ENCODE measurements around the gene FYB1. TPM values are rescaled to one million over a fixed set of nuclear protein-coding genes. Genes with fewer than 3 reads are reported as not detected.

Gene FYB1
- total and polyA plus RNA-seq, 2 of the 8 experiments (the other 6 are each of a cell fraction or from before 2014, with no cell fraction given): not detected

GRCh38 chr5:39213447-39214207 lies 5.7 kb downstream of the FYB1 start:
- H3K27me3 ChIP-seq (replicated peaks in 1 of 4; ENCODE audit: control insufficient read depth in 3 of 4, extremely low read depth in 1 of 4, insufficient read depth in 3 of 4, low read length in 3 of 4): no peaks in the 10 kb centered on the region
- H3K9ac ChIP-seq (replicated peaks in 1 of 4; ENCODE audit: extremely low read depth in 1 of 4, low read depth in 3 of 4, low read length in 3 of 4): no peak overlapping the region
- H2AK5ac ChIP-seq (ENCODE audit: low read depth, low read length): no peak overlapping the region
- no peak overlapping the region for H2BK120ac ChIP-seq (replicated peaks; ENCODE audit: low read depth, low read length)
- no peak overlapping the region for H2BK5ac ChIP-seq (ENCODE audit: low read depth, low read length)
- no peak overlapping the region for H3K14ac ChIP-seq (ENCODE audit: insufficient read length)
- H3K79me1 ChIP-seq (ENCODE audit: low read depth, low read length): no peaks in the 10 kb centered on the region
- 89% methylated on average over 6 of the region's 6 CpGs; no CpG with 5 or more reads in 1 of the 2 experiments for WGBS, 2 experiments (ENCODE audit: extremely low coverage in 1 of 2, insufficient coverage in 1 of 2, insufficient read length in 1 of 2, insufficient replicate concordance in 2 of 2, low coverage in 1 of 2, low lambda C conversion rate in 2 of 2, missing lambda C conversion rate in 1 of 2)
- no peak overlapping the region for H4K8ac ChIP-seq (ENCODE audit: extremely low read depth, insufficient read depth, low read length)
- no peak overlapping the region for H2BK12ac ChIP-seq (ENCODE audit: low read depth, low read length)
- H2BK20ac ChIP-seq (ENCODE audit: low read length): no peak overlapping the region
- POLR2A ChIA-PET (ENCODE audit: partially characterized antibody): no interaction called here
- H3K9me3 ChIP-seq (ENCODE audit: insufficient read depth in 2 of 2, low read depth in 1 of 2, low read length in 1 of 2): no peaks in the 10 kb centered on the region
- DNase-seq (ENCODE audit: low read depth in 1 of 2, low spot score in 2 of 2) (no peak), FAIRE-seq (no peak)
- H3K4me3 ChIP-seq (ENCODE audit: extremely low read depth in 1 of 4, insufficient read depth in 2 of 4, low read depth in 3 of 4, low read length in 4 of 4): no peak overlapping the region
- no peaks in the 10 kb centered on the region for H4K20me1 ChIP-seq (replicated peaks in 1 of 2; ENCODE audit: control insufficient read depth in 1 of 2, insufficient read depth in 2 of 2, low read length in 2 of 2)
- H3K4me1 ChIP-seq (replicated peaks in 1 of 4; ENCODE audit: control insufficient read depth in 3 of 4, insufficient read depth in 4 of 4, low read length in 3 of 4): peaks cover 0 to 2% (median 0%) of the 10 kb centered on the region in 4 experiments; a peak in 2 of 7 replicates
- TF ChIP-seq BRCA1 (IDR thresholded peaks at IDR 0.05; ENCODE audit: low read depth, low read length) (no peak), CEBPB (IDR thresholded peaks at IDR 0.05; ENCODE audit: low read depth, low read length) (no peak), E2F6 (IDR thresholded peaks at IDR 0.05) (no peak), JUN (IDR thresholded peaks at IDR 0.05; ENCODE audit: low read depth, low read length) (no peak), BACH1 (IDR thresholded peaks at IDR 0.05; ENCODE audit: low read length) (no peak), RBBP5 (IDR thresholded peaks at IDR 0.05; ENCODE audit: borderline replicate concordance, low read depth, low read length) (no peak), PHF8 (conservative IDR thresholded peaks at IDR 0.05; ENCODE audit: low read depth, low read length) (no peak), SP2 (IDR thresholded peaks at IDR 0.05; ENCODE audit: low read length) (no peak), TCF12 (IDR thresholded peaks at IDR 0.05; ENCODE audit: low read depth, low read length) (no peak)
- H4K5ac ChIP-seq (ENCODE audit: insufficient read length, low read depth, low read length): no peak overlapping the region
- H4K91ac ChIP-seq (replicated peaks; ENCODE audit: insufficient read length, low read length): no peak overlapping the region
- no peak overlapping the region for H3K27ac ChIP-seq (ENCODE audit: low read depth, low read length)
- no peak overlapping the region for H2AFZ ChIP-seq (ENCODE audit: low read length)
- no peak overlapping the region for H3K4ac ChIP-seq (replicated peaks; ENCODE audit: insufficient read length, low read depth, low read length)
- no peak overlapping the region for H3K4me2 ChIP-seq (ENCODE audit: insufficient read depth in 1 of 2, low read depth in 2 of 2, low read length in 2 of 2)
- no peak overlapping the region for H3K18ac ChIP-seq (ENCODE audit: extremely low read depth, low read length)
- no peak overlapping the region for H3K56ac ChIP-seq (replicated peaks; ENCODE audit: insufficient read length, low read depth, low read length)
- CTCF ChIA-PET (ENCODE audit: partially characterized antibody): no interaction called here
- no peaks in the 10 kb centered on the region for H3K36me3 ChIP-seq (ENCODE audit: control insufficient read depth in 2 of 4, insufficient read depth in 4 of 4, low read length in 3 of 4)
- no peaks in the 10 kb centered on the region for H3K23me2 ChIP-seq (ENCODE audit: low read depth, low read length)
- H2BK15ac ChIP-seq (ENCODE audit: low read length): no peak overlapping the region
- H3K79me2 ChIP-seq (ENCODE audit: control insufficient read depth in 1 of 2, insufficient read depth in 2 of 2, low read length in 2 of 2): no peaks in the 10 kb centered on the region
- H3K23ac ChIP-seq (ENCODE audit: insufficient read length): no peak overlapping the region

All from H1 (cell line).